ENCODE results near the gene LRRC8B. TPM values are rescaled to one million over a fixed set of nuclear protein-coding genes. Genes with fewer than 3 reads are reported as not detected.

LRRC8B gene
- total RNA-seq, 1 experiment from 2014 or later, result 15.0 TPM

DNA sequence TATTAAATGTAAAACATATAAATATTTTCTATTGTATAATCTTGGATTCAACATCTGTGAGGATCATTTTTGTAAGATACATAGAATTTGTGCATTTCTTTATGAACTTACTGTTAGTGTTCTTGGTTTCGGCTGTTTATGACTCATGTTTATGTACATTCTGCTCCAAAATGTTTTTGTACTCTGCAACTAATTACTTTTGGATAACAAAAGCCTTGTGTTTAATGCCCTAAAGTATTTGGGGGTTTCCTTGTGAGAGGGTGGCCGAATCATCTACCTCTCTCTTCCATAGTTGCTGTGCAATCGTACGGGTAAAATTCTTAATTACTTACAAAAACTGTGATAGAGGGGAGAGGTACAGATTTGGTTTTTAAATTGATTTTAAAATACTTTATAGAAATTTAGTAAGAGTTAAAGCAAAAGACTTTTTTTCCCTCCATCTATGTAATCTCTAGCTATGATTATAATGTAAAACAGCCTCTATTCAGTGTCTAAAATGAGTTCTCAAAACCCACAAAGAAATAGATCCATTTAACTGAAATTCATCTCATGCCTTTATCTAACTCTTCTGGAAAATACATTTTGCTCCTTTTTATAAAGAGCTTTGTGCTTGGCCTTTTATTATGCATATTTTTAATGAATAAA, 69.6 kb downstream of the LRRC8B start:
- no peak for DNase-seq
- H3K27ac ChIP-seq, result no peak overlapping the region
- H3K4me3 ChIP-seq, result no peak overlapping the region
- no peaks in the 10 kb centered on the region for H3K9me2 ChIP-seq (ENCODE audit: insufficient read depth)
- no peaks in the 10 kb centered on the region; the same call in 1 of the 2 replicates for H4K20me1 ChIP-seq (ENCODE audit: insufficient read depth)
- H3F3A ChIP-seq (ENCODE audit: insufficient read depth, low read depth), result no peaks in the 10 kb centered on the region
- no peaks in the 10 kb centered on the region for H3K79me2 ChIP-seq (ENCODE audit: low read depth)
- H3K27me3 ChIP-seq (ENCODE audit: insufficient read depth, low read depth), result no peaks in the 10 kb centered on the region
- POLR2A ChIA-PET (ENCODE audit: unreplicated experiment), result no interaction called here
- H3K4me2 ChIP-seq, result no peak overlapping the region
- peaks cover 7% of the 10 kb centered on the region; the same call in 1 of the 2 replicates for H3K36me3 ChIP-seq (ENCODE audit: low read depth)
- no peak overlapping the region for H2AFZ ChIP-seq
- BruUV-seq (replicated peaks), result no TSS peak
- no peaks in the 10 kb centered on the region for H3K9me3 ChIP-seq (ENCODE audit: insufficient read depth, low read depth)
- intact Hi-C loops (cut with micrococcal nuclease; ENCODE audit: unreplicated experiment), result no loop called here
- H3K4me1 ChIP-seq (replicated peaks; ENCODE audit: insufficient read depth), result no peaks in the 10 kb centered on the region
- TF ChIP-seq EZH2 (IDR thresholded peaks at IDR 0.05; ENCODE audit: low read depth), result no peak
- TF ChIP-seq, protein P1, sequence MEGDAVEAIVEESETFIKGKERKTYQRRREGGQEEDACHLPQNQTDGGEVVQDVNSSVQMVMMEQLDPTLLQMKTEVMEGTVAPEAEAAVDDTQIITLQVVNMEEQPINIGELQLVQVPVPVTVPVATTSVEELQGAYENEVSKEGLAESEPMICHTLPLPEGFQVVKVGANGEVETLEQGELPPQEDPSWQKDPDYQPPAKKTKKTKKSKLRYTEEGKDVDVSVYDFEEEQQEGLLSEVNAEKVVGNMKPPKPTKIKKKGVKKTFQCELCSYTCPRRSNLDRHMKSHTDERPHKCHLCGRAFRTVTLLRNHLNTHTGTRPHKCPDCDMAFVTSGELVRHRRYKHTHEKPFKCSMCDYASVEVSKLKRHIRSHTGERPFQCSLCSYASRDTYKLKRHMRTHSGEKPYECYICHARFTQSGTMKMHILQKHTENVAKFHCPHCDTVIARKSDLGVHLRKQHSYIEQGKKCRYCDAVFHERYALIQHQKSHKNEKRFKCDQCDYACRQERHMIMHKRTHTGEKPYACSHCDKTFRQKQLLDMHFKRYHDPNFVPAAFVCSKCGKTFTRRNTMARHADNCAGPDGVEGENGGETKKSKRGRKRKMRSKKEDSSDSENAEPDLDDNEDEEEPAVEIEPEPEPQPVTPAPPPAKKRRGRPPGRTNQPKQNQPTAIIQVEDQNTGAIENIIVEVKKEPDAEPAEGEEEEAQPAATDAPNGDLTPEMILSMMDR (conservative IDR thresholded peaks at IDR 0.05), result no peak
- CTCF ChIA-PET, result no interaction called here

GRCh38 chr1:89596698-89597097, 72.1 kb downstream of the LRRC8B start:
- CTCF ChIA-PET, result no interaction called here
- POLR2A ChIA-PET (ENCODE audit: unreplicated experiment), result no interaction called here

DNA sequence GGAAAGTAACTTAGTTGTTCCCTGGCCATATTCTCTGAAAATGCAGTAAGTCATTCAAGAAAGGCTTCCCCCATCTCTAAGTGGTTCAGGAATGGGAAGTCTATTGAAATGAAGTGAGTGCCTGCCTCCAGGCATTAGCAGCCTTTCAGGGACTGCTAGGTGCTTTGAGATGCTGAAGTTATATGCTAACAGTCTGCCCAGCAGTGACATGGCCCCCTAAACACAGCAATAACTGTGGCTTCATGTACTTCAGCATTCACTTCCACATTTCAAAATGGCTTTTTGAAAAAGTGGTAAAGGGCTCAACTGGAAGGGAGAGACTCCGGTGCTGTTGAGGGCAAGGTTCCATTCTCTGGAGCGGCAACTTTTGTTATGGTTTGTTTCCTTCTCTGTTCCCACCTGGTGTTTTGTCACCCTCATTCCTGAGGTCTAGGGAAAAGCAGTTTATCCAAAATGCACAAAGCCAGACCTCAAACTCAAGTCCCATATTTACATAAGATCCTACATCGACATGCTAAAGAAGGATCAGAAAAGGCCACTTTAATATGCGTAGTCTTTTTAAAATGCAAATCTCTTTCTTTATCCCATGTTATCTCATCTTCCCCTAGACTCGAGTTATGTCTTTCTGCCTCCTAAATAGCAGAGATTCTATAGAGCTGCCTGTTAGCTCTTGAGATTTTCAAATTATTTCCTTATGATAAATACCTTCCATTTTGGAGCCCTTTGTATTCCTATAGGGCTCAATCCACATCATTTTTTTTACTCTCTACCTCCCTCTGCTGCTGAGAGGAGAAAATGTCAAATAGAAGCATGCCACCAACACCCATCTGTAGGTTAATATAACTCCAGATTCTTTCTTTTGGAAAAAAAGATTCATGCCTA, 74.1 kb downstream of the LRRC8B start:
- ChIA-PET CTCF (interaction anchor here (0.7 kb wide), 1 partner anchor 517 kb away, joined by 4 read pairs; no protein-coding TSS in a partner anchor), POLR2A (ENCODE audit: unreplicated experiment) (no interaction called here)
- TF ChIP-seq EZH2 (IDR thresholded peaks at IDR 0.05; ENCODE audit: low read depth), result no peak
- TF ChIP-seq, protein P1 (conservative IDR thresholded peaks at IDR 0.05), result peak; percentile 81
- no peaks in the 10 kb centered on the region for H4K20me1 ChIP-seq (ENCODE audit: insufficient read depth)
- intact Hi-C loops (cut with micrococcal nuclease; ENCODE audit: unreplicated experiment), result loop anchor here (1.0 to 2.0 kb wide), 2 partner anchors 115 to 164 kb away; no protein-coding TSS in a partner anchor
- BruUV-seq (replicated peaks), result no TSS peak
- H2AFZ ChIP-seq, result no peak overlapping the region
- H3K9me3 ChIP-seq (ENCODE audit: insufficient read depth, low read depth), result no peaks in the 10 kb centered on the region
- H3K27ac ChIP-seq, result no peak overlapping the region
- H3K79me2 ChIP-seq (ENCODE audit: low read depth), result no peaks in the 10 kb centered on the region
- DNase-seq, result no peak
- no peak overlapping the region for H3K4me2 ChIP-seq
- H3K36me3 ChIP-seq (ENCODE audit: low read depth), result no peaks in the 10 kb centered on the region
- no peaks in the 10 kb centered on the region for H3K9me2 ChIP-seq (ENCODE audit: insufficient read depth)
- H3K4me1 ChIP-seq (replicated peaks; ENCODE audit: insufficient read depth), result no peaks in the 10 kb centered on the region
- H3K4me3 ChIP-seq, result no peak overlapping the region
- peaks cover 5% of the 10 kb centered on the region; the same call in 1 of the 2 replicates for H3F3A ChIP-seq (ENCODE audit: insufficient read depth, low read depth)
- H3K27me3 ChIP-seq (ENCODE audit: insufficient read depth, low read depth), result no peaks in the 10 kb centered on the region

More at GRCh38 chr1:89596698-89597097, 72.1 kb downstream of the LRRC8B start:
- Histone ChIP-seq H3K4me2 (no peak overlapping the region), H3K4me1 (replicated peaks; ENCODE audit: insufficient read depth) (no peaks in the 10 kb centered on the region), H3K9me3 (ENCODE audit: insufficient read depth, low read depth) (no peaks in the 10 kb centered on the region), H3K36me3 (ENCODE audit: low read depth) (peaks cover 7% of the 10 kb centered on the region; the same call in 1 of the 2 replicates), H3K27ac (no peak overlapping the region), H3K9me2 (ENCODE audit: insufficient read depth) (no peaks in the 10 kb centered on the region), H3K27me3 (ENCODE audit: insufficient read depth, low read depth) (no peaks in the 10 kb centered on the region), H4K20me1 (ENCODE audit: insufficient read depth) (no peaks in the 10 kb centered on the region; the same call in 1 of the 2 replicates), H3F3A (ENCODE audit: insufficient read depth, low read depth) (no peaks in the 10 kb centered on the region), H2AFZ (no peak overlapping the region), H3K79me2 (ENCODE audit: low read depth) (no peaks in the 10 kb centered on the region), H3K4me3 (no peak overlapping the region)
- BruUV-seq (replicated peaks), result no TSS peak
- DNase-seq, result no peak
- TF ChIP-seq, protein P1 (conservative IDR thresholded peaks at IDR 0.05), result no peak
- TF ChIP-seq EZH2 (IDR thresholded peaks at IDR 0.05; ENCODE audit: low read depth), result no peak
- intact Hi-C loops (cut with micrococcal nuclease; ENCODE audit: unreplicated experiment), result no loop called here
